Inflammatory macrophage treated with lipopolysaccharide for 1 hour (primary cell): ENCODE measurements around the gene SOHLH1.

Source experiments
- DNase-seq, 2 donors: peaks; one replicate each; pipeline ENCODE4 v3.0.0-alpha.2; 2020 to 2022

The SOHLH1 gene

DNA sequence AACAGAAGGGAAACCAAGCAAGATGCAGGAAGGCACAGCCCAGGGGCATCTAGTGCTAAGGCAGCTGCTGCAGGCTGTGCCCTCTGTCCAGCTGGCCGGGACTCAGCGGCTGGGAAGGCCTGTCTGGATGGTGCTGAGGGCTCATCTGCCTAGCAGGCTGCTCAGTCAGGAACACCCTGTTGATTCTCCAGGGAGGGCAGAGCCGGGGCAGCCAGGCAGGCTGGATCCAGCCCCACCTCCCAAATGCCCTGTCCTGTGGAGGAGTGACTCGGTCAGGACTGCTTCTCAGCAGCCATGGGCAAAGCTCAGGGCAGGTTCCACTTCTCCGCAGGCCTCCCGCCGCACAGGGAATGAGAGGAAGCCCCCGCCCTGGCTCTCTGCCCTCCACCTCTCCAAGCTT lies 44.0 kb downstream of the SOHLH1 start:
- no peak for DNase-seq

DNA sequence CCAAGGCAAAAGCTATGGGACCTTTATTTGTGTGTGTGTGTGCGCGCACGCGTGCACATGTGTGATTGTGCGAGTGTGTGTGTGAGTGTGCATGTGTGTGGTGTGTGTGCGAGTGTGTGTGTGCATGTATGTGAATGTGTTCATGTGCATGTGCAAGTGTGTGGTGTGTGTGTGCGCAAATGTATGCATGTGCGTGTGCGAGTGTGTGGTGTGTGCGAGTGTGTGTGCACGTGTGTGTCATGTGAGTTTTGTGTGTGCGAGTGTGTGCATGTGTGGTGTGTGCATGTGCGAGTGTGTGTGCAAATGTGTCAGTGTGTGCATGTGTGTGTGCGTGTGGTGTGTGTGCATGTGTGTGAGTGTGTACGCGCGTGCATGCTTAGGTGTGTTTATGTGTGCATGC lies 48.9 kb downstream of the SOHLH1 start:
- no peak for DNase-seq

DNA sequence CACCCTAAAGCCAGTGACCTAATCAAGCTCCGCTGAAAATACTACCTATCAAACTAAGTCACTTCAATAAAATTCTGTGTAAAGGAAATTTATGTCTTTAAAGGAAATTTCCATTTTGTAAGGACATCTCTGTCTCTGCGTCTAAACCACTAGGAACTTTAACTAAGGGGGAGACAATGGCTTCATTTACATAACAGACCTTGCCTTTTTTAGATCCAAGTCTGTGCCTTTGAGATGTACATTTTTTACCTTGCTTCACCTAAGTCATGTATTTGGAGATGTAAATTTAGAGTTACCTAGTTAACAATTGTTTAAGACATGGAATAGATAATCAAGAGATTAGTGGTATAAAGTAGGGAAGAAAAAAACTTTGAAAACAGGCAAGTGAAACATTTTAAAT lies 49.8 kb downstream of the SOHLH1 start:
- no peak for DNase-seq

DNA sequence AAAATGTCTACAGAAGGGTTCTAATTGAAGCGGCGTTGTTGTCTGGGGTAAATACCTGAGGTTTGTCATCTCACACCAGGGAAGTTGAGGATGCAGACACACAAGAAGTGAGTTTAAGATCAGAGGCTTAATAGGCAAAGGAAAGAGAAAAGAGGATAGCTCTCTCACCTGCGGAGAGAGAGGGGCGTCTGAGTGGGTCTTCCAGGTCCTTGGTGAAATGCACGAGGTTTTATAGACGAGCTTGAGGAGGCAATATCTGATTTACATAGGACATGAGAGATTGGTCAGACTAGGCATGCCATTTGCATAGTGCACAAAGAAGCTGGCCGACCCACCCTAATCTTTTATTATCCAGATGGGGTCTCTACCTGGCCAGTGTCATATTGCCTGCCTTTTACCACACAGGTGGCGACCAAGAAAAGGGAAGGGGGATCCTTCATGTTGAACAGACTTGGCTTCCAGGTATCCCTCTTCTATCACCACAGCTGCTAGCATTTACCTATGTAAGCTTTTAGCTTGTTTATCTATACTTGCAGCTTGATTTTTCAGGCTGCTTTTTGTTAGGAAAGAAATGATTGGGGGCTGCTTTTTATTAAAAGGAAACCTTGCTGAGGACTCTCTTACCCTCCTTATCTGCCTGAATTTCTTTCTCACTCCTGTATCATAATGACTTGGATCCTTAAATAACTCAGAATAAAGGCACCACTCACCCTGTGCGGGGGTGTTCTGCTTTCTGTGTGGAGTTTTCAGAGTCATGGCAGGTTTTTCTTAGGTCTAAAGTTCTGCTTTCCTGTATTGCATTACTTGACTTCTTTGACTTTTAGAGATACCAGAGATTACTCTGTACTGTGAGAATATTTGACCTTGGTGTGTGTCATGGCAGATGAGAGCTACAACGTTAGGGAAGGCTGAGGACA lies 50.5 kb downstream of the SOHLH1 start:
- no peak for DNase-seq

DNA sequence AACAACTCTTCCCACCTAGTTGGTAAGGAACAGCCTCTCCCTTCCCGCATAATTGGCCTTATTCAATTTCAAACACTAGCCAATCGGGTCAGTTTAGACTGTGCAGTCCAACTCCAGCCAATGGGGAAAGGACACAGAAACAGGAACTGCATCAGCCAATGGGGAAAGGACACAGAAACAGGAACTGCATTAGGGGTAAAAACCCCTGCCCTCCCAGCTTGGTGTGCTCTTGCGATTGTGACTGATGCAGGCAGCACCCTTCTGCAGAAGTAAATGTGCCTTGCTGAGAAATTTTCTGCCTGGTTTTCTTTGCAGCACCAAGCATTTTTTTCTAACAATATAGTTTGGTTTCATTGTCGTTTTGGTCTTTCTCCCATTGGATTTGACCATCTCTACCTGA lies 51.4 kb downstream of the SOHLH1 start:
- no peak for DNase-seq

DNA sequence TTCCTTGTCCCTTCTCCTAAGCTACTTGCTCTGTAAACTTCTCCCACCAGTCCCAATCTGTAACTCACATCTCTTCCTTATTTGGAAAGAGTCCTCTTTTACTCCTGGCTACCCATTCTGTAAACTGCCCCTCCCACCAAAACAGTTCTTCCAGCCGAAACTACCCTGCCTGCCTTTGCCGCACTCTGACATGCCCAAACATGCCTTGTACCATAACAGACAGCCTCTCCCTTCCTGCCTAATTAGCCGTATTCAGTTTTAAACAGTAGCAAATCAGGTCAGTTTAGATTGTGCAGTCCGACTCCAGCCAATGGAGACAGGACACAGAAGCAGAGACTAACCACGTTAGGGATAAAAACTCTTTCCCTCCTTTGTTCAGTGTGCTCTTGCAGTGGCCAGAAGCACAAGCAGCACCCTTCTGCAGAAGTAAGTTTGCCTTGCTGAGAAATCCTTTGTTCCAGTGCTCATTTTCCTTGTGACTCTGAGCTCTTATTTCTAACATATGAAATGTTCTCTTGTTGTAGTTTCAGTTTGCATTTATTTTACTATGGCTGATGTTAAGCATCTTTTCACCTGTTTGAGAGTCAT lies 54.6 kb downstream of the SOHLH1 start:
- DNase-seq, result no peak
